Retinal pigment epithelial cell (primary cell): ENCODE data around the gene SORCS2.

Experiments
- DNase-seq: peaks from one replicate; pipeline ENCODE4 v3.0.0-alpha.2; 2010; ENCODE audit warnings: low read depth
- H3K4me3 ChIP-seq: 2 replicates; pipeline ENCODE4 v1.5.1; 2011; ENCODE audit warnings: mild to moderate bottlenecking, low read length, control low read depth, moderate library complexity
- TF ChIP-seq, protein P1 (sequence below): conservative IDR thresholded peaks from 2 replicates; pipeline ENCODE4 v1.5.1; 2011; ENCODE audit warnings: low read depth, low read length, control low read depth, inconsistent platforms

SORCS2 gene

DNA sequence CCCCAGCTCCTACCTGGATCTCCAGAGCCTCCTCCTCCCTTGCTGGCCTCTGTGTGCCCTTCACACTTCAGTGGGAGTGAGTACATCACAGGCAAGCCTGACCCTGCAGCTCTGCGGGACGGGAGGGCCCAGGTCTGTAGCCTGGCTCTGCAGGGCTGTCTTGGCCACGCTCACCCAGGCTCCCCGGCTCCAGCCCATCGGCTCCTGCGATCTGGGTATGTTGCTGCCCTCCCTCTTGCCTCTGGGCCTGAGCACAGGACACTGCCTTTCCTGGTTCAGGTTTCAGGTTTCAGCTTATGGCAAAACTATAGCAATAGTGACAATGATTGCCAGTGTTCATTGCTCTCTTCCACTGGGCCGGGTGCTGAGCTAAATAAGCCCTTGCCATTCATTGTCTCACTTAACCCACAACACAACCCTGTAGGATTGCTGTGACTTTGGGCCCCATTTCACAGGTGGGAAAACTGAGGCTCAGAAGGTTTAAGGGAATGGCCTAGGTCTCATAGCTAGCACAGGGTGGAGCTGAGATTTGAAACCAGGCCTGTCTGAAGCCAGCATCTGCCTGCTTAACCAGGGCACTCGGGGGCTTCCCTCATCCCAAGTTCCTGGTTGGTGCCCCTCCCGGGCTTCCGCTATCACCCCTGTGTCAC, 44.6 kb upstream of the SORCS2 start:
- H3K4me3 ChIP-seq = no peak overlapping the region
- TF ChIP-seq, protein P1, sequence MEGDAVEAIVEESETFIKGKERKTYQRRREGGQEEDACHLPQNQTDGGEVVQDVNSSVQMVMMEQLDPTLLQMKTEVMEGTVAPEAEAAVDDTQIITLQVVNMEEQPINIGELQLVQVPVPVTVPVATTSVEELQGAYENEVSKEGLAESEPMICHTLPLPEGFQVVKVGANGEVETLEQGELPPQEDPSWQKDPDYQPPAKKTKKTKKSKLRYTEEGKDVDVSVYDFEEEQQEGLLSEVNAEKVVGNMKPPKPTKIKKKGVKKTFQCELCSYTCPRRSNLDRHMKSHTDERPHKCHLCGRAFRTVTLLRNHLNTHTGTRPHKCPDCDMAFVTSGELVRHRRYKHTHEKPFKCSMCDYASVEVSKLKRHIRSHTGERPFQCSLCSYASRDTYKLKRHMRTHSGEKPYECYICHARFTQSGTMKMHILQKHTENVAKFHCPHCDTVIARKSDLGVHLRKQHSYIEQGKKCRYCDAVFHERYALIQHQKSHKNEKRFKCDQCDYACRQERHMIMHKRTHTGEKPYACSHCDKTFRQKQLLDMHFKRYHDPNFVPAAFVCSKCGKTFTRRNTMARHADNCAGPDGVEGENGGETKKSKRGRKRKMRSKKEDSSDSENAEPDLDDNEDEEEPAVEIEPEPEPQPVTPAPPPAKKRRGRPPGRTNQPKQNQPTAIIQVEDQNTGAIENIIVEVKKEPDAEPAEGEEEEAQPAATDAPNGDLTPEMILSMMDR = no peak
- no peak for DNase-seq

DNA sequence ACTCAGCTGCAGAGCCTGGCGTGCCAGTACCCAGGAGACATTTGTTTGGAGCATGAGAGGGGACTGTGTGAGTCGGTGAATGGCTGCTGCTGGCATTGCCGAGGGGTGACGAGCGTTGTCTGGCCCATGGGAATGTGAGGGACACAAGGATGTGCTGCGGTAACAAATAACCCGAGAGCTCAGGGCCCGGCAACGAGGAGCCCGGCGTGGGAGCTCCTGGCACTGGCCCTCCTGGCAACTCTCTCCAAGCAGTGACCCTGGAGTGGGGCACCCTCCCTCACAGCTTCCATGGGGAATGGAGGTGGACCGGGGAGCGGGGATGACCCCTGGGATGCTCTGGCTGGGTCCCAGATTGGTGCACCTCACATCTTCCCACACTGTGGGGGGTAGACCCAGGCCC, 44.0 kb upstream of the SORCS2 start:
- no peak for DNase-seq
- TF ChIP-seq, protein P1 = no peak
- no peak overlapping the region for H3K4me3 ChIP-seq

DNA sequence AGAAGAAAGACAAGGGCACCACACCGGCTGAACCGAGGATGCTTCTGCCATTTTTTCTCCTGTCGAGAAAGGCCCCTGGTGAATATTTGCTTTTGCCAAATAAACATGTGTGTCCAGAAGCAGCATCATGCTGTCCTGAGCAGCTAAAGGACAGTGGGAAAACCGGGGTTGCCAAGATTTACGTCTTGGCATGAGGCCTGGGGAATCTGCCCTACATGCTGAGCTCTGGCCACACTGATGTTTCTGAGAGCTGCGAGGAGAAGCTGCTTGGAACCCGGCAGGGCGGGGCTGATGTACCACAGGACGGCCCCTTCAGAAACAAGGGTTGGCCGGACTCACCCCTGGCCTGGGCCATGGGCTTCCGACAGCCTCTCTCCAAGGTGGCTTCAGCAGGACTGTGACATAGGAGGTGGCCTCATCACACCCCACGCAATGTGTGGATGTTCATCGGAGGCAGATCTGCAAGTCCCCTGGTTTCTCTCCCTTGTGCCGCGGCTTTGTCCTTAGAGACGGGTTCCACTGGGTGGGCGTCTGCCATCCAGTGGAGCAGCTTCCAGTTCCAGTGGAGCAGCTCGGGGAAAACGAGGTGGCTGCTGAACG, 42.2 kb upstream of the SORCS2 start:
- TF ChIP-seq, protein P1 = no peak
- DNase-seq = no peak
- no peak overlapping the region for H3K4me3 ChIP-seq

DNA sequence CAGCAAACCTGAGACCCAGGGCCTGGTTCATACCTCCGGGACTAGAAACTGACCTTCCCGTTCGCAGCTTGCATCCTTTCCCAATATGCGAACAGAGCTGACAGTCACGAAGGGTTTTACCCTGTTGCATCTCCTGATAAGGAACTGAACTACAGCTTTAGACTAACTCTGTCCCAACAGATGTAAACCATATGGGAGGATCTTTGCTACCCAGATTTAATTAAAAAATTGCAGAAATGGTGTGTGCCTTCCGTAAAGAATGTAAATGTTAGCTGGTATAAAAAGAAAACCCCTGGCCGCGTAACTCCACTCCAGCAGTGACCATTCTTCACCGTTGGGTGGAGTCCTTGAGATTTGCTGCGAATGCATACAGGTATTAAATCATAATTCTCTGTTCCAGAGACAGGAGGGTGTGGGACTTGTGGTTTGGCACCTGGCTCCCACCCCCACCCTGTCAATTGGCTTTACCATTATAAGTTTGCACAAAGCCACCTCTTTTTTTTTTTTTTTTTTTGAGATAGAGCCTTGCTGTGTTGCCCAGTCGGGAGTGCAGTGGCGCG, 40.6 kb upstream of the SORCS2 start:
- TF ChIP-seq, protein P1 = peak; percentile 30
- H3K4me3 ChIP-seq = no peak overlapping the region
- no peak for DNase-seq

DNA sequence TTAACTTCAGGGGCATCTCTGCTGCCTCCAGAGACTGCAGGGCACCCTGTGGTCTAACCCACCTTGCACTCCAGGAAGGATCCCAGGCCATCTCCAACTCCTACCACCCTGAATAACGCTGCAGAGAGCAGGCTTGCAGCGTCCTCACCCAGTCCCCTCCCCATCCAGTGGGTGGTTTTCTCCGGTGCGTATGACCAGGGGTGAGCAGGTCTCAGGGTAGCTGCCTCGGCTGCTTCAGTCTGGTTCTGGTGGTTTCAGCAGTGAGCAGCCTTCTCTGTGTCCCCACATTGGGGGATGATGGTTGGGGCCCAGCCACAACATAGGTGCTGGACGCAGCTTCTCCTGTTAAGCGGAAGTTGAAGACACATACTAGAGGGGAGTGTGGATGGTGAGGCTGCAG, 38.6 kb upstream of the SORCS2 start:
- TF ChIP-seq, protein P1 = no peak
- no peak overlapping the region for H3K4me3 ChIP-seq
- no peak for DNase-seq

DNA sequence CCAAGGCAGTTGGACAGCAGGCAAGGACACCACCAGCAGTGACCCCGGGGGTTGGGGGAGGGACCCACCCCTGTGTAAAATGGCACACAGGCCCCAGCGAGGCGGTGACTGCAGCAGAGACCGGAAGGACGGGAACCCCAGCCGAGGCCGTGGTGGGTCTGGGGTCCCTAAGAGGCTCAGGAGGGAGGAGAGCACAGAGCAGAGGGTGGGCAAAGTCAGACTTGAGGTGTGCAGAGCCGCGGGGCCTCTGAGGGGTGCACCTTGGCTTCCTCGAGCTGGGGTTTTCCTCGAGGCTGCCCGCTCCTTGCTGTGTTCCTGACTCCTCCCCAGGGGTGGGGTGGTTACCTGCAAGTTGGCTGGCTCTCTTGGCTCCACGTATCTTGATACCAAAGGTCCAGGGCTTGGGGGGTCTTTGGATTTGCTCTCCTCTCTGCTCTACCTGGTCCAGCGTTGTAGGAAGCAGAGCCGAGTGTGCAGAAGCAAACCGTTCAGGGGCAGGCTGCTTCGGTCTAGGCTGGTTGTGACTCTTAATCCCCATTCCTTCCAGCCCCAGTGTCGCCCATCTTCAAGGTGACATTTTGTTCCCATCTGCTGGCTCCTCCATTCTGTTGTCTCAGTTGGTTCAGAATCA, 37.9 kb upstream of the SORCS2 start:
- no peak for DNase-seq
- TF ChIP-seq, protein P1 = no peak
- no peak overlapping the region for H3K4me3 ChIP-seq

DNA sequence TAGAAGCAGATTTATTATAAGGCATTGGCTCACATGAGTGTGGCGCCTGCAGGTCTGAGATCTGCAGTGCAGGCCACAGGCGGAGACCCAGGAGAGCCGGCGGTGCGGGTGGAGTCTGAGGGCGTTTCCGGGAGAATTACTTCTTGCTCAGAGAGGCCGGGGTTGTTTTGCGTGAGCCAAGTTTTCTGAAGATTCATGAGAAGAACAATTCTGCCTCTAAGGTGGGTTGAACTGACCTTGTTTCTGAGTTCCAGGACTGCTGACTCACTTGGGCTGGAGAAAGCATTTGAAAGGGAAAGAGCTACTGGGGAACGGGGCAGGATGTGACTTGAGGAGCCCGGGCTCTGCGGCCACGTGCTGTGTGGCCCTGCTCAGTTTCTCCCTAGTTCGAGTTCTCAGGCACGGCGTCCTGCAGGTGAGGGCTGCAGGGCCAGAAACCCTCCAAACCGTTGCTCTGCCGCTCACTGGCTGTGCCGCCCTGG, 36.7 kb upstream of the SORCS2 start:
- no peak for DNase-seq
- no peak overlapping the region for H3K4me3 ChIP-seq
- TF ChIP-seq, protein P1 = no peak
